NCI-H2029 (cell line): ENCODE data around the gene HCN4.

Source experiments
- DNase-seq: peaks from one replicate; lab custom pipeline; 2025; lab: John Stamatoyannopoulos, UW

Gene HCN4

DNA sequence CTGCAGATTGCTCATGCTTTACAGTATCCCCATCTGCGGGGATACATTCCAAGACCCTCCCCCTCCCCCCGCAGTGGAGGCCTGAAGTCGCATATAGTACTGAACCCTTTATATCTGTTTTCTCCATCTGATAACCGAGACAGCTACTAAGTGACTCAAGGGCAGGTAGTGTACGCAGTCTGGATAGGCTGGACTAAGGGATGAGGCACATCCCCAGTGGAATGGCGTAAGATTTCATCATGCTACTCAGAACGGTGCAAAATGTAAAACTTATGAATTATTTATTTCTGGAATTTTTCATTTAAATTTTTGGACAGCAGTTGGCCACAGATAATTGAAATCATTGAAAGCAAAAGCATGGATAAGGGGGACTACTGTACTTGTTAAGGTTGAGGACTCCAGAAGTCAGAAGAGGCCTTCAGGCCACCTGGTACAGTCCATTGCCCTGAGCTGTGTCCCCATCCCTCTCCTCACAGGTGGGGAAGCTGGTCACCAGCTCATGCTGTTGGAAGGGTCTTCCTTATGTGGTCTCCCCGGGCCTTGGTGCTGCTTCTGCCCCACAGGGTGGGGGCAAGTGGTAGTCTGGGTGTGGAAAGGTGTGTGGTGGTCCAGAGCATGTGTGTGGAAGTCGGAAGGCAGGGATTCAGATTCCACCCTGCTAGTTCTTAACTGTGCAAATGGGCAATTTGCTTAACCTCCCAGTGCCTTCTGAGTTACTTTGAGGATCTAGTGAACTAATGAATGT is 72.0 kb downstream of the HCN4 start:
- DNase-seq, result no peak

DNA sequence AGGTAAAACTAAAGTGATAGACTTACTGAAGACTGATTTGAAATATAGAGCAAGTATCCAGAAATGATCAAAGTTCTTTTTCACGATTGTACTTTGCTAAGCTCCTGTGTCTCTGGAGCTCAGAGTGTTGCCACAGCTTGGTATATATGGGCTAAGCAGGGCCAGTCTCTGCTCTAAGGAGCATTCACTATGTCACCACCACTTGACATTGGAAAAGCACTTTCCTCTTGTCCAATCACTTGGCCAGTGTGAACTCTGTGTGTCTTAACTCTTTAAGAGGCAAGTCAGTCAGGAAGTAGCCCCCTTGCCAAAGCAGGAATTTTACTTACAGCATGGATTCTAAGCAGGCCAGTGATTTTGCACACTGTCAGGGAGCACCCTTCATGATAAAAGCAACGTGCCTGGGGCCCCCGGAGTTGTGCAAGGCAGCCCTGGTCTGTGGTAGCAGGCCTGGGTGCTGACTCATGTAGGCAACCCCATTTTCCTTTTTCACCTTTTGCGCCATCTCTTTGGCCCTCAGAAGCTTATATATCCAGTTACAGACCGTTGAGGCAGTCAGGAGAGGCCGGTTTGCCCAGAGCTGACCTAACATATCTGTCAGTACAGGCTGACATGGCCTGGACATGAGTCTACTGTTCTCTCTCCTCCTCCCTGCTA is 73.0 kb downstream of the HCN4 start:
- DNase-seq, result no peak

DNA sequence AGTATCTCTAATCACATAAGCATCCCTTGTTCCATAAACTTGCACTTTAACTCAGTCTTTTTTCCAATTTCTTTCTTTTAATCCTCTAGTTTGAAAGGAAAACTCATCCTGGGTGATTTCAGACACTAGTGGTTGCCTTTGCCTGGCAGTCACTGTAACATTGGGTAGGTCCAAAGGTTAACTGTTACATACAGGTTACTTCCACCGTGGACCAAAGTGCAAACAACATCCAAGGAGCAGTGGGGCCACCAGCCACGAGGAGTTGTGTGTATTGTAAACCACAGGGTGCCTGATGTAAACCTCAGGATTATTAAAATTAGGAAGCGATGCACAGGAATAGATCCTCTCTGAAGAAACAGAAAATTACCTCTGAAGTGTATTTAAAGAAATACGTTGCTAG is 75.0 kb downstream of the HCN4 start:
- no peak for DNase-seq

DNA sequence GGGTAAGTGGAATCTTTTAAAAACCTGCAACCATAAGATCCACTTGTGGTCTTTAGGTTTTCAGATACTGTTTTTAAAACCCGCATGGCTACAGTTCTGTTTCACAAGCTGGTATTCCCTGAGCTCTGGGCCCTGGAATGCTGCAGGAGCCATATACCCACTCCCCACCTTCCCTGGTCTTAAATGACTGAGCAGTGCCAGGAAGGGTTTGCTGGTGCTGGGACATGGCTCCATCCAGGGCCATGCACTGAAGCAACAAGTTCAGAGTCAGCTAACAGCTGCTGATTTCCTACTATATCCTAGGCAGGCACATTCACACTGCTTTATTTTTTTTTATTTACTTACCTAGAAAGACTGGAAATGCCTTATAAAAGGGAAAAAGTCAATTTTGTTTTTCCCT is 77.3 kb downstream of the HCN4 start:
- no peak for DNase-seq

DNA sequence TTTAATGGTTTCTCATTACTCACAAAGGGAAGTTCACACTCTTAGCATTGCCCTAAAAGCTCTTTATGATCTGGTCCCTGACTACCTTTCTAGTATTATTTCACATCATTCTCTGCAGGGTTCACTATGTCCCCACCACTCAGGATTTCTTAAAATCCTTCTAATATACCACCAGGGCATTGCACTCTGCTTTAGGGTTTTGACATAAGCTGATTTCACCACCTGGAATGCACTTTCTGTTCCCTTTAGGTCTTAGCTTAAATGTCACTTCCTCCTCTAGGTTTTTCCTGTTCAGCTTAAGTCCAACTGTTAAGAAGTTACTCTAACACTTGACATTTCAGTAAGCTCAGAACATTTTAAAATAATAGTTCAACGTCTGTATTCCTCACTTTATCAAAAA is 81.7 kb downstream of the HCN4 start:
- DNase-seq, result no peak

DNA sequence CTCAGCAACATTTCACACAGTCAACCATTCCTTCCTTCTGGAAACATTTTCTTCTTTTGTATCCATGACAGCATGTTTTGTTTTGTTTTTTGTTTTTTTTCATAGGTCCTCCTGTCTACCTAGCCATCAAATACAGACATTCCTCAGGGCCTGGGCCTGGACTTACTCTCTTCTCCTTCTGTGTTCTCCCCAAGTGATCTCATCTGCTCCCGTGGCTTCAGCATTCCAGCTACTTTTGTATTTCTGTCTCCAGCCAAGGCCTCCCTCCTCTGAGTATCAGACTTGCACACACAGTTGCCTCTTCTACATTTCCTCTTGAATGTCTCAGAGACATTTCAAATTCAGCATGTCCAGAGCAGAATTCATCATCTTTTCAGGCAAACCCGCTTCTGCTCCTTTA is 82.4 kb downstream of the HCN4 start:
- no peak for DNase-seq

DNA sequence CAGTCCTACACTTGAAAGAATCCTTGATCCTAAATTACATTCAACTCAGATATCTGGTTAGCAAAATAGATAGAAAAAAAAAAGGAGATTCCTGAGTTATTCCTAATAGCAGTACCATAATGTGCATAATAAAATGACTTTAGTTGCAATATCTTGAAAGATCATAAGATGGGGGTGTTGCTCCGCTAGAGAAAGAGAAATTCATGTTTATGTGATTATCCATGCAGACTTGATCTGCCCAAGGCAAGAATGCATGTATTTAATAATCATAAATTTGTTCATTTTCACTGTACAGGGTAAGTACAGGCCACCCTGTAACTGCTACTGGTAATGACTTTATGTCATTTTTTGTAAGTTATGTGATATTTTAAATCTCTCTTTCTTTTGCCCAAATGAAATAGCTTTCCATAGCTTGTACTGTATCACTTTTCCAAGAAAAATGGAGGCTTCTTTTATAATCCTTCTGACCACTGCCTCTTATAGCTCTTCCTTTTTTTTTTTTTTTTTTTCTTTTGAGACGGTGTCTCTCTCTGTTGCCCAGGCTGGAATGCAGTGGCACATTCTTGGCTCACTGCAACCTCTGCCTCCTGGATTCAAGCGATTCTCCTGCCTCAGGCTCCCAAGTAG is 84.6 kb downstream of the HCN4 start:
- no peak for DNase-seq

DNA sequence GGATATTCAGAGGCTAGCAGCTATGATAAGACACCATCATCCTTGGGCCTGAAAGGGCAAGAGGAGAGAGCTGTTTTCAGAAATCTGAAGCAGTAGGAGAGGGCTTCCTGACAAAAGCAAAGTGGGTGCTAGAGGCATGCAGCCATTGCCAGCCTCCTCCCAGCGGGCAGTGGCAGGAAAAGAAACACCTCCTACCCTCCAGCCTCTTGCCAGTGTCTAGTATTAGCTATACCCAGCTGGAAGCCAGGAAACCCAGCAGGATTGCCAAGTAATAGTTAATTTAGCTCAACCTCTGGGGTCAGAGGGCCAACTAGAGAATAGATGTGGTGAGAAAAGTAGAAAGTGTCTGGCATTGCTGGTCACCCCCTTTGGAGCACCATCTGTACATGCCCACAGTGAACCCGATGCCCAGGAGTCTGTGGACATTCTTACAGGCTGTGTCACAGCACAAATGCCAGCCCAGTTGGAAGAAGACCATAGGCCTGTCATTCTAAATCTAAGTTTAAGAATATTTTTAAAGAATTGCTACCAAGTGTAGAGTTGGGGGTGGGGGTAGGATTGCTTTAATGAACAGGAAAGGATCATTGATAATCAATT is 85.3 kb downstream of the HCN4 start:
- no peak for DNase-seq

DNA sequence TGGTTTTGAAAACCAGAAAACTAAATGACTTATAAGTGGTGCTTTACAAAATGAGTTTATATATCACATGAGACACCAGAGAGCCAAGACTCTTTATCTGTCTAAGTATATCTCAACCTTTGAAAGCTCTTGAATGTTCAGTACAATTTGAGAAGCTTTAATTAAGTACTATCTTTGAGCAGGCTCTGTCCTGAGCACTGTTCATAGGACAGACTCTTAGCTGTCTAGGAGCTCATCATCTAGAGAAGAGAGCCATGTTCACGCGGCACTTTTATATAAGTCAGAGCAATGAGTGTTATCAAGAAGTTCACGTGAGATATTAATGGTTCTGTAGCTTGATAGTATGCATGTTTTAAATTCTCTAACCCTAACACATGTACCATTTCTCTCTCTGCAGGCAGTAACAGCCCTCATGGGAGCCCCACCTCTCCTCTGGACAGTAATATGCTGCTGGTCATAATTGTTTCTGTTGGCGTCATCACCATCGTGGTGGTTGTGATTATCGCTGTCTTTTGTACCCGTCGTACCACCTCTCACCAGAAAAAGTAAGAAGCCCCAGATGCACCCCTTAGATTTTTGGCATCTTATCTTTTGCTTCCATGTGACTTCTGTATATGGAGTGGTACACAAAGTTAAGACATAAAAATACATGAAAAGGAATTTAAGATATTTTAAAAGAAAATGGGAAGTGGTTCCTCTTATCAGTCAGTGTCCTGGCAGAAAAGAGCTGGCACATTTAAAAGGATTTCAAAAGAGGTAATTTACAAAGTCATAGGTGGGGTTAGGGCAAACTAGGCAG is 86.0 kb downstream of the HCN4 start:
- no peak for DNase-seq

DNA sequence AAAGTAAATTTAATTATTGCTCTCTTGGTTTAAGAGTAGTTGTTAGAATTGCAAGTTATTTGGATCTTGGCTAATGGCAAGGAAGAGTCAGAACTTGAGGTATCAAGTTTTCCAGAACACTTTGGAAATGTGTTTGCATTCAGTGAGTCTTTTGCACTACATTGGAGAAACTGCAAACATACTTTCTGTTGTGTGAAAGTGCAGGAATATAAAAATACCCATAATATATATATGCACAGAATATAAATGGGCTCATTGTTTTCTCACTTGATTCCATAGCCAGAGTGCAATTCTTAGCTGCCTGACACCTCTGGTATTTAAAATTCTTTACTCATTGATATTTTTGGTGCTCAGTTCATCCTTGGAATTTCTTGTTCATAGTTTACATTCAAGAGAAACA is 92.9 kb downstream of the HCN4 start:
- no peak for DNase-seq

DNA sequence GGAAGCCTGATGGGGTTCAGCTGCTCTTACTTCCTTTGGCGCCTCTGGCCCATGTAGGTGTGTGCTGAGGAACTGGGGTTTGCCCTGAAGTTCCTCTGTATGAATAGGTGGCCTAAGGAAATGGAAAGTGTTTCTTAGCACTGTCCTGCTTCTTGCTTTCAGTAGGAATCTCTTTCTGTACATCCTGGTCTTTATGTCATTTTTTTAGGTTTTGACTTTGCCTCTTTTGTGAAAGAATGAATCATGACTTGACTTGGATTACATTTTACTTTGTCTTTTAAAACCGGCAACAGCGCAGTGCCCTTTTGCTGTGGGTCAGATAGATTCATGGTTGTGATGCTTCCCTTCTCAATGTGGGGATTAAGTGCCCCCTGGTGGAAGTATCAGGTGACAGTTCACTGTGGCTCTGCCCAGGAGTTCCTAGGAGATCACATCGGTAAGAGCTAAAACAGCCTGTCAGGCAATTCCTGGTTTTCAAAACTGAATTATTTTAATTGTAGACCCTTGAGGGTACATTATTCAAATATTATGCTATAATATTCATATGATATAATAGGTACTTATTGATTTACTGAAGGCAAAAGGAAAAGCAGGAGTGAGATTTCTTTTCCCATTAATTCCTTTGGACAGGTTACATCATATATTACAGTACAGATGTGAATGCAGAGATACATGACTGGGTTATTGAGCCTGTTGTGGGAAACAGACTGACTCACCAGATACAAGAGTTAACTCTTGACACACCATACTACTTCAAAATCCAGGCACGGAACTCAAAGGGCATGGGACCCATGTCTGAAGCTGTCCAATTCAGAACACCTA is 95.4 kb downstream of the HCN4 start:
- peak; percentile 8 for DNase-seq

DNA sequence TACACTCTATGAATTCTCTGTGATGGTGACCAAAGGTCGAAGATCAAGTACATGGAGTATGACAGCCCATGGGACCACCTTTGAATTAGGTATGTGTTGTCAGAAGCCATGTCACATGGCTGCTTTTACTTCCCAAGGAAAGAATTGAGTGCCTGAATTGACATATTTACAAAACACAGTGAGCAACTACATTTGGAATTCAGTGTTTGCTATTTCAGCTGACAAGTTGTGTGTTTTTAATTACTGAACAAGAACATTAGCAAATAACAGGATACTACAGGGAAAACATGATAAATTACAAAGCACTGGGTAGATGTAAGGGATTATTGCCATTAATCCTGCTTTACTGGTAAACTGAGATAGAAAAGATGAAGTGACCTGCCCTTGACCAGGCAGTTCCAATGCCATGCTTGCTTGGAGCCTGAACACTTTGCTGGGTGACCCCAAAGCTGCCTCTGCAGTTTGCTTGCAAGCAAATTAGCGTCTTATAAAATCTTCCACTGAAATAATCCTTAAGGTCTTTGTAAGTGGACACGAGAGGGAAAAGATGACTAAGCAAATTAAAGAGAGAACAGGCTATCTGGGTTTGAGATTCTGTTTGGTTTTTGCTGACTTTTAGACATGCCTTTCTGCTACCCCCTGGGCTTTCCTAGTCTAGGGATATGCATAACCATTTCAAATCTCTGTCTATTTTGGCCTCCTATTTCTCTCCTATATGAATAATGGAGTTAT is 98.2 kb downstream of the HCN4 start:
- DNase-seq, result no peak
